Endothelial cell of hepatic sinusoid (primary cell): ENCODE data around the gene SMPD3.

Experiments
- in situ Hi-C: cut with HindIII; loops from 2 replicates; pipeline ENCODE4 v1.10.0; 2017; ENCODE audit warnings: low sequenced_read_pairs

Gene SMPD3

DNA sequence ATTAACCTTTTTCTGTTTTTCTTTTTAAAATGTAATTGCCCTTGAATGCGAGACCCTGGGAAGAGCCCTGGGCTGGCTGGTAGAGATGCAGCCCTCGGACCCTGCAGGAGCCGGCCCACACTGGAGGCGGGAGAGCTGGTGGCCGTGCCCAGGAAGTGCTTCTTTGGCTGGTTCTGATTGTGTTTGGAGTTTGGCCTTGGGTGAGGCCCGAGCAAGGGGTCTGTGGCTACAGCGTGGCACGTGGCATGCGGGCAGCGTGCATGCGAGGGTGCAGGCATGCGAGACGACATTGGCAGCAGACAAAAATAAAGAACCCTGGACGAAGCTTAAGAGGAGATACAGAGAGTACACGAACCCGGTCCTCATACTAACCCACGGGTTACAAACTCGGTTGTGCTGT, 87.8 kb downstream of the SMPD3 start:
- in situ Hi-C loops: loop anchor here (5.0 kb wide), 1 partner anchor 62 kb away; no protein-coding TSS in a partner anchor

DNA sequence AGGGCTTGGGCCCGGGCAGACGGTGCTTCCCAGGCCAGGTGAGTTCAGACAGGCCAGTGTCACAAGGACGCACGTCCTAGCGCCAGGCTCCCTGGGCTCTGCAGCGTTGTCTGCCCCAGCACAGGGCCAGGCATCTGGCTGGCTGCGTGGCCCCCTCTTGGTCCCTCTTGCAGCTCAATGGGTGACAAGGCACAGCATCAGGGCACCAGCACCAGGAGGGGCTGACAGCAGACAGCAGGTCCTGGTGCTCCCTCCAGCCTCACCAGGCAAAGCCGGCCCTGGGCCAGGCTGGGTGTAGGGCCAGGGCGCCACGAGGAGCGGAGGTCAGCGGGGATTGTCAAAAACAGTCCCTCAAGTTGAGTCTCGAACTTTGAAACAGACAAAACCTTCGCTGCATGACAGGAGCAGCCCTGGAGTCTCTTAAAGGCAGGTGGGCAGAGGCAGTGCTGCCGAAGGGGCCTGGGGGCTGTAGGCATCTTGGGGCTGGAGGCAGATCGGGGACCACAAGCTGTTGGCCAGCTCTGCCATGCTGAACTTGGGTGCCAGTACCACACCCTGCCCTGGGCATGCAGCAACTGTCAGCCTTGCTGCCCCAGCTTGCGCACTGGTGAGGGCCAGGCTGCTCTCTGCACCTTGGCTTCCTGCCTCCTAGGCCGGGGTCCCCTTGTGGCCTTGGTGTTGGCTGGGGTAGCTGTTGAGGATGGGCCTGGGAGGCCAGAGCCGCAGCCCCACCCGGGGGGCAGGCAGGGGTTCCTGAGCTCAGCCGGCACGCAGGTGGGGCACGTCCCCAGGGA, 88.7 kb downstream of the SMPD3 start:
- in situ Hi-C loops: loop anchor here (5.0 kb wide), 1 partner anchor 63 kb away; no protein-coding TSS in a partner anchor

DNA sequence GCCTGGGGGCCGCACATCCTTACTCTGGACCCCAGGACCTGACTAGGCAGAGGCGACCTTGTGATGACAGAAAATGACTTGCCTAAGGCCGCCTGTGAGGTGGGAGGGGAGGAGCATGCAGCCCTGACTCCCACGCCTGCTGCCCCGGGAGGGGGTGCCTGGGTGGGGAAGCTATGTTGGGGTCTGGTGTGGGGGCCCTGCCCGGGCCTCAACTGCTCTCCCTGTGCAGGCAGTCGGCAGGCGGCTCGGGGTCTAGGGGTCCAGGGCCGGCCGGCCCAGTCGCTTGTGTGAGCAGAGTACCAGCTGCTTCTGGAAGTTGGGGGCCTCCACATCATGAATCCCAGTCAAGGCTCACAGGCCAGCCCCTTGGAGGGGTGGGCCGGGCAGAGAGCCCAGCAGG, 89.4 kb downstream of the SMPD3 start:
- in situ Hi-C loops: no loop called here

DNA sequence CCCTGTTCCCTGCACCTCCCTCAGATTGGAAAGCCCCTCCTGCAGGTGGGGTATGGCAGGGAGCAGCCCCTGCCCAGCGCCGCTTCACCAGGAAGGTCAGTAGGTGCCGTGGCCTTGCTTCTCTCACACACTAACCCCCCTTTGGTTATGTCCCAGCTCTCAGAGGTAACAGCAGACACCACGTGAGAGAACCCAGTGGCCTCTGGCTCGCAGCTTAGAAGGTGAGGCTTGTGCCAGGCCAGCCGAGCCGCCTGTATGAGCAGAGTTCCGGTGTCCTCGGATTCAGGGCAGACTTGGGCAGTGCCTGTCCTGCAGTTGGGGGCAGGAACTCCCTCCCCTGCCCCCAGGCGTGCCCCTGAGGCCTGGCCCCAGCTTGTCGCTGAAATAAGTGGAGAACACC, 90.4 kb downstream of the SMPD3 start:
- in situ Hi-C loops: no loop called here

DNA sequence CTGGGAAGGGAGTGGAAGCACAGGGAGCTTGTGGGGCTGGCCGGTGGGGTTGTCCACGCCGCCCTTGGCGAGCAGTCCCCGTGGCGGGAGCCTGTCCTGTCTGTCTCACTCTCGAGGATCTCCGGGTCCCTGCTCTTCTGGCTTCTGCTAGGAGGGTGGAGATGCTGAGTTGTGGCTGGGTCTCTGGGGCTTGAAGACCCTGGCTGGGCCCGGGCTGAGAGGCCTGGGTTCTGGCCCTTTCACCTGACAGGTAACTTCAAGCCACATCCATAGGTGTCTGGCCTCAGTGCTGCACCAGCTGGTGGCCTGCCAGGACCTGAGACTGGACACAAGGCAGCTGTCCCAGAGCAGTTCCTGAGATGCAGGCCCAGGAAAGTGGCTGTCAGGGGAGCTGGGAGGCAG, 90.8 kb downstream of the SMPD3 start:
- in situ Hi-C loops: no loop called here

DNA sequence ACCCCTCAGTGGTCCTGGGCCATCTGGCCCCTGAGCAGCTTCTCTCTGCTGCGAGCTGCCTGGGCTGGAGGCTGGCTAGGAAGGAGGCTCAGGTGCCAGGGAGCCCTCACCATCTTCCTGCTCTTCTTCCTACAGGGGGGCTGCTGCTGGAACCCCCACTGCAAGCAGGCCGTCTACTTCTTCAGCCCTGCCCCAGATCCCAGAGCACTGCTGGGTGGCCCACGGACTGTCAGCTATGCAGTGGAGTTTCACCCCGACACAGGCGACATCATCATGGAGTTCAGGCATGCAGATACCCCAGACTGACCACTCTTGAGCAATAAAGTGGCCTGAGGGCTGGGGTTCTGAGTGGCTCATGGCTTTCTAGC, 91.4 kb downstream of the SMPD3 start:
- in situ Hi-C loops: no loop called here

DNA sequence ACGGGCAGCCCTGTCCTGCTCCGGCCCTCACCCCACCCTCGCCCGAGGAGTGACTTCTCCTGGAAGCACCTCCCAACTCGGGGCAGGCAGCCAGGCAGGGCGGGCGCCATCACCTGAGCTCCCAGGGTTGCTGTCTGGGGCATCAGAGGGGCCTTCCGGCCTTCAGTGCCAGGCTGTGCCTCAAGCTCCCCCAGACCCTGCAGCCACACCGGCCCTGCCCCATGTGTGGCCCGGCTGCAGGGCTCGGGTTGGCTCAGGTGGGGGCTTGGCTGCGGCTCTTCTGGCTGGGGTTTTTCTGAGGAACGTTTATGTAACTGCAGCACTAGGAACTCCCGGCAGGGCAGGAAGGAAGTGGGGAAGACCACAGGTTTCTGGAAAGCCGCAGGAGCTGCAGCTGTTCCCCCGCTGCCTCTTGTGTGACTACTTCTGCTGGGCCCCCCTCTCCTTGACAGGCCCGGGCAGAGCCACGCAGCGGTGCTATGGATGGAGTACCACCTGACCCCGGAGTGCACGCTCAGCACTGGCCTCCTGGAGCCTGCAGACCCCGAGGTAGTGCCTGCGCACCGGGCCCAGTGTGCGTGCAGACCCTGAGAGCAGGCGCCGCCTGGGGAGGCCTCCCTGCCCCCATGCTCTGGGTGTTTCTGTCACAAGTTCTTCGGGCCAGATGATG, 91.9 kb downstream of the SMPD3 start:
- in situ Hi-C loops: no loop called here

DNA sequence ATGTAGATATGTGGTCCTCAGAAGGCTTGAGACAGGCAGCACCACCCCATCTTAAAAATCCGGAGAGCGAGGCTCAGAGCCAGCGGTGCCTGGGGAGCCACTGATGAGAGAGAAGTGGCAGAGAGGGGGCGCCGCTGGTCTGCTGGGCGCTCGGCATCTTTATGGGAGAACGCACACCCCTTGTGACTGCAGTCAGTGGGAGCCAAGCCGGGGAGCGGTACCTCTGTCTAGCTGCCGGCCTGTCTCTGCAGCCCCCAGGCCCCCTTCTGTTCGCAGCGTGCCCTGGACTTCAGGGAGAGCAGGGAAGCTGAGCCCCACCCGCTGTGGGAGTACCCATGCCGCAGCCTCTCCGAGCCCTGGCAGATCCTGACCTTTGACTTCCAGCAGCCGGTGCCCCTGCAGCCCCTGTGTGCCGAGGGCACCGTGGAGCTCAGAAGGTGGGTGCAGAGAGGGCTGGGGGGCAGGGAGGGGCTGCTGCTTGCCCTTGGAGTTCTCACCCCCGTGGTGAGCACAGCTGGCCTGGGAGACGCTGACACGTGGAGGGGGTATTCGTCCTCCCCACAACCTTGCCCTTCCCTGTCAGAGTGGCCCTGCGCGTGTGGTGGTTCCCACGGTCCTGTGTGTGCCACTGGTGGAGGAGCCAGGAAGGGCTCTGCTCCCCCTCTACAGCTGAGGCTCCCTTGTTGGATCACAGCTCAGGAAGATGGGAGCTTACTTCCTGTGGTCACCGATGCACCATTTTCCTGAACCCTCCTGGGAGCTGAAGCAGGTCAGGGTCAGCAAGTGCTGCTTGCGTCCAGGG, 92.7 kb downstream of the SMPD3 start:
- in situ Hi-C loops: no loop called here

DNA sequence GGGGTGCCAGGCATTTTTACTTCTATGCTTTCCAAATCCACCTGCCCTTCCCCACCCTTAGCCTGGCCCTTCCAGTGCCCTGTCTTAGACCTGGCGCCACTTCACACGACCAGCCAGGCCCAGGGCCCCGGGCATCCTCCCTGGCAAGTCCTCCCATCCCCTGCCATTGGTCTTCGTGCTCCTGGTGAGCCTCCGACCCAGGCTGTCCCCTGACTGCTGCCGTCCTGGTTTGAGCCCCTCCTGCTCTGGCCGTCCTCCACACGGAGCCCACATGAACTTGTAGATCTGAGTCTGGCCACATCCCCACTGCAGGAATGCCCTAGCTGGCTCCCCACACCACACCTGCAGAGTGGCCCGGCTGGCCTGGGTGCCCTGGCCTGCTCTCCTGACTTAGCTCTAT, 93.5 kb downstream of the SMPD3 start:
- in situ Hi-C loops: no loop called here

DNA sequence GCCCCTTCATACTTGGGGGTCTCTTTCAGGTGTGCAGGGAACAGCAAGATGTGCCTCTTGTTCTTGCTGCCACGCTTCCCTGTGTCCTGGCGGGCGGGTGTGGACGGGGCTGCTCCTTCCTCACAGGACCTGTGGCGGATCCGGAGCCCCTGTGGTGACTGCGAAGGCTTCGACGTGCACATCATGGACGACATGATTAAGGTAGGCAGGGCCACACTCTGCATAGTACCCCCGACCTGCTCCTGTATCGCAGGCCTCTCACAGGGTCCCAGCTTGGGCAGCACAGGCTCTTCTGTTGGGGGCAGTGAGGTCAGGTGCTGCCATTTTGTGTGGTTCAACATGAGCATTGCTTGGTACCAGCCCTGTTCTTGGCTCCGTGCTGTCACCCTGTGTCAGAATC, 94.9 kb downstream of the SMPD3 start:
- in situ Hi-C loops: no loop called here

DNA sequence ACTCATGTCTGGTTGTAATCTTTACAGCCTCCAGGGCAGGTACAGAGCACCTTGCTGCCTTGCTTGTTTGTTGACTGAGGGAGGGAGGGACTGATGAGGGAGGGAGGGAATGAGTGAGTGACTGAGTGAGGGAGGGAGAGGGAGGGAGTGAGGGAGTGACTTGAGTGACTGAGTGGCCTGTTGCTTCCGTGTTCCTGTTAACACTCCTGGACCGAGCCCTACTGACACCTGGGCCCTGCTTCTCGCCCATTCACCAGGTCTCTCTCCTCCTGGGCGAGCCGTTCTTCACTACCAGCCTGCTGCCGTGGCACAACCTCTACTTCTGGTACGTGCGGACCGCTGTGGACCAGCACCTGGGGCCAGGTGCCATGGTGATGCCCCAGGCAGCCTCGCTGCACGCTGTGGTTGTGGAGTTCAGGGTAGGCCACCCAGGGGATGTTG, 96.3 kb downstream of the SMPD3 start:
- in situ Hi-C loops: no loop called here

DNA sequence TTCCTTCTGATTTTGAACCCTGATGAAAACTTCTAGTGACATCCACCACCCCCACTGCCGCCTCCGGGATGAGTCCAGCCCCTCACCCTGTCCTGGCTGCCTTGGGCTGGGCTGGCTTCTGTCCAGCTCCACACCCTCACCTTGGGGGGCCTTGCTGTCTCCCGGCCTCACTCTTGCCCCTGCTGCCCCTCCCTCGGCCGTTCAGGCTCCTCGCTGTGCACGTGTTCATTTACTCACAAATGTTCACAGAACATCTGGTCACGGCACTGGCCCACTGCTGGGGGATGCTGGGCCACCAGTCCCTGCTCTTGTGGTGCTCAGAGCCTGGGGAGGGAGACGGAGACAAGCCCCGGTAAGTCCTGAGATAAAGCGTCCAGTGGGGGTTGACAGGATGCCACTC, 96.8 kb downstream of the SMPD3 start:
- in situ Hi-C loops: no loop called here

DNA sequence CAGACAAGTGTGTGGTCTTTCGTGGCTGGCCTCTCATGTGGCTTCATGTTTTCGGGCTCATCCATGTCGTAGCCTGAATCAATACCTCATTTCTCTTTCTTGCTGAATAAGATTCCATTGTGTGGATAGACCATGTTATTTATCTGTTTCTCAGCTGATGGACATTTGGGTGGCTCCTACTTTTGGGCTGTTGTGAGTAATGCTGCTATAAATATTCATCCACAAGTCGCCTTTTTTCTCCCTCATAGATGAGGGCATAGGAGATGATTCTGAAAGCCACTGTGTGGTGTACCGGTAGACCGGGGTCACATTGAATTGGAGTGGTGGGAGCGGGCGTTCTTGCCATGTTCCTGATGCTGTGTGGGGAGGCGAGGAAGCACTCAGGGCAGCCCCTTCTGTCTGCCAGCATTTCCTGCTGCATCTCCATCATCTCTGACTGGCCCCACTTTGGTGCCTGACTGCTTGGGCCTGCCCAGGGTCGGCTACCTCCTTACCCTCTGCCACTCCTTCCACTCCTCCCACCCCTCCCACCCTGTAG, 97.4 kb downstream of the SMPD3 start:
- in situ Hi-C loops: no loop called here

DNA sequence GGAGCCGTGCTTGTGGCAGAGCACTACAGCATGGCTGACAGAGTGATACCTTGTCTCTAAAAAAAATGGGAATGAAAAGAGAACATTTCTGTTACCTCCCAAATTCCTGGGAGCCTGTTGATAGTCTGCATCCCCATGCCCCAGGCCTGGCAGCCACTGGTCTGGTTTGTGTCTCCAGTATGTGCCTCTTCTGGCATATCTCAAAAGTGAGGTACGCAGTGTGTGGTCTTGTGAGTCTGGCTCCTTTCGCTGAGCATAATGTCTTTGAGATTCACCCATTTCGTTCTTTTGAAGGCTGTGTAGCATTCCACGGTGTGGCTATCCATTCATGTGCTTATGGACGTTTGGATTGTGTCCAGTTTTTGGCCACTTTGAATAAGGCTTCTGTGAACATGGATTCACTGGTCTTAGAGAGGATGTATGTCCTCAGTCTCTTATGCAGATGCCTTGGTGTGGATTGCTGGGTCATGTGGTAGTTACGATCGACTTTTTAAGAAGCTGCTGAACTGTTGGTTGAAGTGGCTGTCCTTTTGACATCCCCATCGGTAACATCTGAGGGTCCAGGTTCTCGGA, 98.4 kb downstream of the SMPD3 start:
- in situ Hi-C loops: no loop called here

DNA sequence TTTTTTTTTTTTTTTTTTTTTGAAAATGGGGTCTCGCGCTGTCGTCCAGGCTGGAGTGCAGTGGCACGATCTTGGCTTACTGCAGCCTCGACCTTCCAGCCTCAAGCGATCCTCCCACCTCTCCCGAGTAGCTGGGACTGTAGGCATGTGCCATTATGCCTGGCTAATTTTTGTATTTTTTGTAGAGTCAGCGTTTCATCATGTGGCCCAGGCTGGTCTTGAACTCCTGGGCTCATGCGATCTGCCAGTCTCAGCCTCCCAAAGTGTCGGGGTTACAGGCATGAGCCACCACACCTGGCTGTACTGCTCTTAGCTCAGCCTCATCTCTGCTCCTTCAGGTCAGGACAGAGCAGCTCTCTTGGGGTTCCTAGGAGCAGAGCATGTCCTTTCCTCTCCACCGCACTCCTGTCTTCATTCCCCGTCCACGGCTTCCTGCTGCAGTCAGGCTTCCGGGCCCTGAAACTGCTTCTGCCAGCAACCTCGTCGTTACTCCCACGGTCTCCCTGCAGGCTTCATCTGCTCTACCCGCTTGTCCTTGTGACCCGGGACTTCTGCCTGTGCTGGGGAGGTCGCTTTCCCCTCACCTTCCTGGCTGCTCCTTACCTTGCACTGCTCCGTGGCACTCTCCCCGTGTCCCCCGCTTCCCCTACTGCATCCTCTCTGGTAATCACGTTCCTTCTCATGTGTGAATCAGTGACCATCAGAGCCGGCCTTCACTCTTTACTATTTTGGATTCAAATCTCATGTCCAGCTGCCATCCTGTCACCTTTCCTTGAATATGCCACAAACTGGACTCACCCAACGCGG, 99.5 kb downstream of the SMPD3 start:
- in situ Hi-C loops: no loop called here

DNA sequence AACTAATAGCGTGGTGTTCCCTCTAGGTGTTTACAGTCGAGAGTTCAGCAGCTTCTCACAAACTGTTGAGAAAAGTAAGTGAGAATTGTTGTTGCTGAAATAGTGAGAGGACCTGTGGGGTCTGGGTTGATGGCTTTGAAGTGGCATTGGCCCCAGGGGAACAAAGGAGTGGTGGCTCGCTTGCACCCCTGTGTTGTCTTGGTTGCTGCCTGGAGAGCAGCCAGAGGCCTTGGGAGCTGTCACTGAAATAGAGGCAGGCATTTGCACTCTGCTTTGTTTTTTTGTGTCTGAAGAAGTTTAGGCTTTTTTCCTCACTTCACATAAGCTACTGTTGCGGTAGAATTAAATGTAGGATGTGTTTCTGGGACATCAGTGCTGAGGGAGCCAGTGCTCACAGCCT, 100.7 kb downstream of the SMPD3 start:
- in situ Hi-C loops: no loop called here

DNA sequence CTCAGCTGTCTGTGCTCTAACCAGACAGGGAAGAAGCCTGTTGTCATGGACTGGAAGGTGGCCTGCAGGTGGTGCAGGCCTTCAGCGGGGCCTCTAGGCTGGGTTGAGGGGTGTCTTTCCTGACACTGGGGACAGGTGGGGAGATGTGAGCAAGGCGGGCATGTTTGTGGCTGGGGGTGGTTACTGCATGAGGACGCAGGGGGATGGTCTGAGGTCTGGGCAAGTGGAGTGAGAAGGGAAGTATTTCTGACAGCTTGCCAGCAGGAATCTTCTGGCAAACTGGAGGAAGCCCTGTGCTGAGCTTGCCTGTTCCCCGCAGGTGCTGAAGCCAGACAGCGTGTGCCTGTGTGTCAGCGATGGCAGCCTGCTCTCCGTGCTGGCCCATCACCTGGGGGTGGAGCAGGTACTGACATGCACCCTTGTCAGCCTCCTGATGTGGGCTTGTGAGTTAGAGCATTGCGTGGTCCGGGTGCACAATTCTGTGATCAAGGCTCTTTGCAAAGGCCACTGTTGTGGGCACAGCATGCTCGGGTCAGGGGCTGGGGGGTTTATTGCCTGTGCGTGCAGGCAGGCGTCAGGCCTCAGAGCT, 101.3 kb downstream of the SMPD3 start:
- in situ Hi-C loops: no loop called here

DNA sequence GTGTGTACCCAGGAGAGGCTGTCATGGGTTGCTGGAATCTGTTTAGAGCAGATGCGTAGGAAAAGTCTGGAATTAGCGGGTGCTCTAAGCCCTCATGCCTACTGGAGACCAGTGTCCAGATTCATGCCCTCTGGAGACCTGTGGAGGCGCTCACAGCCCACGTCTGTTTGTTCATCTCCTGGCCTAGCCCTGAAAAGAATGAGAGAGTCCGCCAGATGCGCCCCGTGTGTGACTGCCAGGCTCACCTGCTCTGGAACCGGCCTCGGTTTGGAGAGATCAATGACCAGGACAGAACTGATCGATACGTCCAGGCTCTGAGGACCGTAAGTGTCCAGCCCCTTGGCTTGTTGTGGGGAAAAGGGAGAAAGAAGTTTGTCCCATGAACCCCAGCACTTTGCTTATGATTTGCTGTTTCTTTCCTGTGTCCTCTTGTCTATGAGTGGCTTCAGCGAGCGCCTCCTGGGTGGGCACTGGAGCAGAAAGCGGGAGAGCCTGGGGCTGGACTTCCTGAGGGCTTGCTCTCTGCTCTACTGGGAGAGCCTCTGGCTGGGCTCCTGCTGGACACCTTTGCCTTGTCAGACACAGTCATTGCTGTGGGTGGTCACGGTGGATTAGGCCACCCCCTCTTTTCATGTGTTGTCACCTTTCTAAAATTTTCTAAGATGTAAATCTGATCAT, 102.2 kb downstream of the SMPD3 start:
- in situ Hi-C loops: no loop called here

DNA sequence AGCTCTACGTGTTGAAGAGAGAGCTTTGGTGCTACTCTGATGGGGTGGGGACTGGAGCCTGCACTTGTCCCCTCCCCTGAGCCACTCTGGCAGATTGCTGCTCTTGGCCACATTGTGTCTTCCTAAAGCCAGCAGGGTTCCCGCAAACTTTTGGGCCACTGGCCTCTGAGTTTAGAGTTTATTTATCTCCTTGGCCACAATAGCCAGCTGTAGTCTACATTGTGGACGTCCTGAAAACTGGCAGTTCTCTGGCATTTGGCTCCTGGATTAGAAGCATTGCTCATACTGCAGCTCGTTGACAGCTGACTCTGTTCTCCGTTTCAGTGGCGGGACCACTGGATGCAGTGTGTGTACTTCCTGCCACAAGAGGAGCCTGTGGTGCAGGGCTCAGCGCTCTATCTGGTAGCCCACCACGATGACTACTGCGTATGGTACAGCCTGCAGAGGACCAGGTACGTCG, 102.9 kb downstream of the SMPD3 start:
- in situ Hi-C loops: no loop called here
